HAP-1 (cell line): ENCODE results near the gene GALNT18.

Experiments used
- DNase-seq, 2 experiments: peaks; one replicate each; pipeline ENCODE4 v3.0.0-alpha.2; 2016 to 2020; ENCODE audit warnings: low spot score in 2 of 2
- H3K27me3 ChIP-seq: fragments of 250-450 bp; sonication (Bioruptor Pico); 2 replicates; pipeline ENCODE4 v1.5.1; 2020; ENCODE audit warnings: low read depth, mild to moderate bottlenecking, moderate library complexity
- H3K36me3 ChIP-seq: fragments of 250-450 bp; sonication (Bioruptor Pico); replicated peaks from 2 replicates; pipeline ENCODE4 v1.5.1; 2020; ENCODE audit warnings: mild to moderate bottlenecking
- H3K4me1 ChIP-seq: fragments of 250-450 bp; sonication (Bioruptor Pico); 2 replicates; pipeline ENCODE4 v1.5.1; 2020; ENCODE audit warnings: mild to moderate bottlenecking
- H3K4me3 ChIP-seq: fragments of 250-450 bp; sonication (Bioruptor Pico); 2 replicates; pipeline ENCODE4 v1.5.1; 2020; ENCODE audit warnings: mild to moderate bottlenecking, moderate library complexity
- H3K9me3 ChIP-seq: fragments of 250-450 bp; sonication (Bioruptor Pico); 2 replicates; pipeline ENCODE4 v1.5.1; 2020; ENCODE audit warnings: mild to moderate bottlenecking, moderate library complexity
- in situ Hi-C: fragments of 300-500 bp; cut with MboI; formaldehyde crosslinking; loops from 3 replicates; pipeline ENCODE4 v1.14.3; 2020; ENCODE audit warnings: low sequenced_read_pairs, inconsistent platforms, mixed read lengths

Gene GALNT18

GRCh38 chr11:11641581-11641980 is 19.8 kb upstream of the GALNT18 start:
- peaks cover 2% of the 10 kb centered on the region; the same call in 1 of the 2 replicates for H3K27me3 ChIP-seq
- in situ Hi-C loops = no loop called here
- no peak for DNase-seq

DNA sequence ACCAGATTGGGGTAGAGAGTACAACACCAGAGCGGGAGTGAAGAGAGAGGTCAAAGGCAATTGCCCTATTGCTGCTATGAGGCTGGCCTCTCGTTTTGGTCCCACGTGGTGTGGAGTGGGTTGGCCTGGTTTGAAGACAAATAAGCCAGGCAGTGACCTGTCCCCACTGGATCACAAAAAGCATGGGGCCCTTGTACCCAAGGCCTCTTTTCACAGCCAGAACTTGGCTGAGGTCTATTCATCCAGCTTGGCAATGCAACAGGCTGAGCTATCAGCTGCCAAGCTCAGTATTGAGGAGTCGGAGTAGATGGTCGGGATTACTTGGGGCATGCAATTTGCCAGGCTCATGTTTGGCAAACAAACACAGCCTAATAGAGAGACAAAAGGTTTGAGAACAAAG is 19.2 kb upstream of the GALNT18 start:
- in situ Hi-C loops = no loop called here
- Histone ChIP-seq H3K27me3 (peaks cover 2% of the 10 kb centered on the region; the same call in 1 of the 2 replicates), H3K4me1 (no peaks in the 10 kb centered on the region), H3K4me3 (no peak overlapping the region), H3K36me3 (no peaks in the 10 kb centered on the region), H3K9me3 (no peaks in the 10 kb centered on the region)
- no peak for DNase-seq

More at GRCh38 chr11:11641581-11641980, 19.8 kb upstream of the GALNT18 start:
- H3K9me3 ChIP-seq = no peaks in the 10 kb centered on the region
- no peaks in the 10 kb centered on the region for H3K36me3 ChIP-seq
- H3K4me3 ChIP-seq = no peak overlapping the region
- H3K4me1 ChIP-seq = no peaks in the 10 kb centered on the region

- H3K4me1 ChIP-seq = no peaks in the 10 kb centered on the region
- no peaks in the 10 kb centered on the region for H3K36me3 ChIP-seq
- no peak overlapping the region for H3K4me3 ChIP-seq
- in situ Hi-C loops = no loop called here
- DNase-seq = no peak
- no peaks in the 10 kb centered on the region for H3K9me3 ChIP-seq
- H3K27me3 ChIP-seq = peaks cover 4% of the 10 kb centered on the region; the same call in 1 of the 2 replicates
These were observed 18.3 kb upstream of the GALNT18 start for GRCh38 chr11:11640152-11640551.

DNA sequence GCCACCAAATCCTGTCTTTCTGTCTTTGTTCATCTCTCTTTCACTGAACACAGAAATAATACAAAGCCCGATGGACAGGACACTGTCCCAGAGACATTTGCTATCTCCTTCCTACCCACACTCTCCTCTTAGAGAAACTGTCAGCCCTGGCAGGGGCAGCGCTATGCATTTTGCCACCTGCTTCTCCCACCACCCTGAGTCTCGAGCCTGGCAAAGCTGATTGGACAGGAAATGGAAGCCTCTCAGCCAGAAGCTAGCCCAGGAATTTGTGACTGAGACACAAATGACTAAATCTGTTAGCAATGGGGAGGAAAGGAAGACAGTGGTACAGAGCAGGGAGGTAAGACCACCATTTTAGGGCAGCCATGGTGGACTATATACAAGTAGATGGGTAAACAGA is 14.9 kb upstream of the GALNT18 start:
- peaks cover 11% of the 10 kb centered on the region; the same call in 1 of the 2 replicates for H3K27me3 ChIP-seq
- in situ Hi-C loops = no loop called here
- DNase-seq = no peak

GRCh38 chr11:11635443-11635842 is 13.6 kb upstream of the GALNT18 start:
- DNase-seq = no peak
- Histone ChIP-seq H3K4me1 (no peaks in the 10 kb centered on the region), H3K9me3 (no peaks in the 10 kb centered on the region), H3K4me3 (no peak overlapping the region), H3K36me3 (no peaks in the 10 kb centered on the region), H3K27me3 (peaks cover 11% of the 10 kb centered on the region; the same call in 1 of the 2 replicates)
- in situ Hi-C loops = no loop called here

More for the DNA sequence above, 14.9 kb upstream of the GALNT18 start:
- Histone ChIP-seq H3K4me3 (no peak overlapping the region), H3K9me3 (no peaks in the 10 kb centered on the region), H3K36me3 (no peaks in the 10 kb centered on the region), H3K4me1 (no peaks in the 10 kb centered on the region)

DNA sequence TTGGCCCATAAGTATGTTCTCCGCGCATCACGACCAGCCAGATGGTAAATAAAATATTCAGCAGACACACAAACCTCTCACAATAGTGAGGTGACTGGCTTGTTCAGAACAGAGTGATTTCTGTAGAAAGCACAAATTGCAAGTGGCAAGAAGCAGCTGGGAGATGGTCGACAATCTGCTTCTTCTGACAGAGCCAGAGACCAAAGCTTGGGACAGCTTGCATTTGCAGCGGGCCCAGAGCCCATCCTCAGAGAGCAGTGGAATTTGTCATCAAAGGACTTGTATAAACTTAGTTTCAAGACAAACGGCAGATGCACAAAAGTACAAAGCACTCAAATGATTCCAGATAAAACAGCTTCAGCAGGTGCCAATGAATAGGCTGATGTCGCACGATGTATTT is 7.6 kb upstream of the GALNT18 start:
- no peaks in the 10 kb centered on the region for H3K9me3 ChIP-seq
- in situ Hi-C loops = no loop called here
- peaks cover 6% of the 10 kb centered on the region; the same call in 1 of the 2 replicates for H3K27me3 ChIP-seq
- no peak for DNase-seq
- H3K36me3 ChIP-seq = no peaks in the 10 kb centered on the region
- H3K4me1 ChIP-seq = peaks cover 5% of the 10 kb centered on the region
- no peak overlapping the region for H3K4me3 ChIP-seq

DNA sequence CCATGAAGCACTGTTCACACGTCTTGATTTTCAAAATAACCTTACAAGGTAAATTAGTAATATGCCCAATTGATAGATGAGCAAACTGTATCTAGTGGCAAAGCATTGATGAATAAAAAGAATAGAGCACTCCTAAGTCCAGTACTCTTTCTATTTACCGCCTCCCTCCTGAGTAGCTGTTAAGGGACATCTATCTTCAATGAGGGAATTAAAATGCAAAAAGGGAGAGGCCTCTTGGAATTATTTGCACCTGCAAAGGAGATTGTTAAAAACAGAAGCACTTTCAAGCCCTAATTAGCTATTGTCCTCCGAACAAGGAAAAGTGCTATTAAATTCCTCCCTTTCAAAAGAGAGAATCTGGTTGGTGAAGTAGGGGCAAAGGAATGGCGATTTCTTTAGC is 6.8 kb upstream of the GALNT18 start:
- Histone ChIP-seq H3K4me1 (peaks cover 5% of the 10 kb centered on the region), H3K4me3 (no peak overlapping the region), H3K27me3 (peaks cover 2% of the 10 kb centered on the region; the same call in 1 of the 2 replicates), H3K36me3 (no peaks in the 10 kb centered on the region), H3K9me3 (no peaks in the 10 kb centered on the region)
- DNase-seq = peak in 1 of 2 experiments; percentile 40
- in situ Hi-C loops = no loop called here

DNA sequence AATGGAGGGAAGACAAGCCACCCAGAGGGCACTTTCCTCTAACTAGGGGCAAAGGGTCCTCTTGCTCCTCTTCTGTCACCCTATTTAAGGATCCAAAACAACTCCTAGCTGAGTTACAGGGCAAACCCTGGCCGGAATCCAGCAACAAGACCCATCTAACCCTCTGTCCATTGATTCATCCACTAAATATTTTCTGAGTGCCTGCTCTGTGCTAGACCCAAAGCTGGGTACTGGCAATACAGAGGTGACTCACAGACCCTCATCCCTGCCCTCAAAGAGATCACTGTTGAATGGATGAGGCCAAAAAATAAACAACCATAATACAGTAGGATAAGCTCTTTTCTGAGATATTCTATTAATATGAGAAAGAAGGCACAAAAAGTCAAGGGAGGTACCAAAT is 4.3 kb upstream of the GALNT18 start:
- Histone ChIP-seq H3K4me3 (no peak overlapping the region), H3K9me3 (no peaks in the 10 kb centered on the region), H3K27me3 (no peaks in the 10 kb centered on the region; the same call in 1 of the 2 replicates), H3K36me3 (no peaks in the 10 kb centered on the region), H3K4me1 (peaks cover 5% of the 10 kb centered on the region)
- no peak for DNase-seq
- in situ Hi-C loops = no loop called here

DNA sequence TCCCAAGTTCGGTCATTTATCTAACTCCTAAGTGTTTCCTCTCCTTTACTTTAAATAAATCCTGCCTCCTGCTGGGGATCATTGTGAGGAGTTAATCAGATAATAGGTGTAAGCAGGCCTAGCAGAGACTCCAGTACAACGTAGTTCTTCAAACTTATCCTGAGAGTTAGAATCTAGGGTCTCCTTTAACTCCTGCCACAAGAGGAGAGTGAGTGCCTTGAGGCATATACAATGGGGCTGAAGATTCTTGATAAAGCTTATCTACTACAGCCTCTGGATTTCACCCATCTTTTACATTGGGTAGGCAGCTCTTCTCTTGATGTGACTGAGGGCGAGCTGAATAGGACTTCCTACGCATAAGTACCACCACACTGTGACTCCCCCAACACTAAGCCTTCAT is 3.1 kb upstream of the GALNT18 start:
- Histone ChIP-seq H3K9me3 (no peaks in the 10 kb centered on the region), H3K4me1 (peaks cover 6% of the 10 kb centered on the region), H3K36me3 (no peaks in the 10 kb centered on the region), H3K27me3 (no peaks in the 10 kb centered on the region; the same call in 1 of the 2 replicates), H3K4me3 (no peak overlapping the region)
- no peak for DNase-seq
- in situ Hi-C loops = no loop called here

- no peak for DNase-seq
- H3K4me1 ChIP-seq = peaks cover 13% of the 10 kb centered on the region
- no peaks in the 10 kb centered on the region for H3K36me3 ChIP-seq
- in situ Hi-C loops = no loop called here
- no peaks in the 10 kb centered on the region; the same call in 1 of the 2 replicates for H3K27me3 ChIP-seq
- H3K4me3 ChIP-seq = no peak overlapping the region
- no peaks in the 10 kb centered on the region for H3K9me3 ChIP-seq
These were observed 2.4 kb upstream of the GALNT18 start for GRCh38 chr11:11624204-11624603.

DNA sequence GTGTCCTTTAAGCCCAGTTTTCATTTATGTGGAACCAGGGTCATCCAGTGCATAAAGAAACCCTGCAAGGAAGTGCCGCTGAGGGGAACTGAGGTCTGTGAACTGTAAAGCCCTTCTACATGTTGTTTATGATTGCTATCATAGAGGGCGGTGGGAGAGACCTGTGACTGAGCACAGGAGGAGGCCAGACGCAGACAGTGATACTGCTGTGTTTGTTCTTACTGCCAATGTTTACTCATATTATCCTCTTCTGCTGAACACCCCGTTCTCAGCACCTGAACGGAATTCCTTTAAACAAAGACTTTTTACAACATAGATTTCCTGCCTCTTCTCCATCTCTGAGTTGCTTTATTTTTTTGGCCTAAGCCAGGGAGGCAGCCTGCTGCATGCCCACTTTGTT is 967 bp upstream of the GALNT18 start:
- H3K9me3 ChIP-seq = no peaks in the 10 kb centered on the region
- H3K36me3 ChIP-seq = no peaks in the 10 kb centered on the region
- DNase-seq = no peak
- H3K27me3 ChIP-seq = no peaks in the 10 kb centered on the region
- H3K4me1 ChIP-seq = peaks cover 11% of the 10 kb centered on the region
- in situ Hi-C loops = no loop called here
- H3K4me3 ChIP-seq = no peak overlapping the region

DNA sequence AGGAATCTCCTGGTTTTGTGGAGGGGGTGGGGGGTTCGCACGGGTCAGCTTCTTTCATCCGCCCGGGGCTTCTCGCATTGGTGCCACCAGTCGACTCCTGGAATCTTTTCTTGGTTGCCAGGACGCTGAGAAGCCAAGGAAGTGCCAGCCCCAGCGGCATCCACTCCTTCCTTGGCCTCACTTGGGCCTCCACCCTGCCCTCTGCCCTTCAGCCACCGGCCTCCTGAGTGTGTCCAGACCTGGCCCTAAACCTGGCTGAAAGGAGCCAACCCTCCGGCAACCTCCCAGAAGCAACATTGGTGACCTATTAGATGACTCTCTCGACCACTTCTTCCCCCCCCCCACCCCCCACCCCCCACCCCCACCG is 518 bp upstream of the GALNT18 start:
- H3K27me3 ChIP-seq = no peaks in the 10 kb centered on the region
- no peaks in the 10 kb centered on the region for H3K36me3 ChIP-seq
- in situ Hi-C loops = no loop called here
- H3K4me1 ChIP-seq = peaks cover 11% of the 10 kb centered on the region
- H3K9me3 ChIP-seq = no peaks in the 10 kb centered on the region
- DNase-seq = no peak
- peak overlapping the region; percentile 68 for H3K4me3 ChIP-seq

DNA sequence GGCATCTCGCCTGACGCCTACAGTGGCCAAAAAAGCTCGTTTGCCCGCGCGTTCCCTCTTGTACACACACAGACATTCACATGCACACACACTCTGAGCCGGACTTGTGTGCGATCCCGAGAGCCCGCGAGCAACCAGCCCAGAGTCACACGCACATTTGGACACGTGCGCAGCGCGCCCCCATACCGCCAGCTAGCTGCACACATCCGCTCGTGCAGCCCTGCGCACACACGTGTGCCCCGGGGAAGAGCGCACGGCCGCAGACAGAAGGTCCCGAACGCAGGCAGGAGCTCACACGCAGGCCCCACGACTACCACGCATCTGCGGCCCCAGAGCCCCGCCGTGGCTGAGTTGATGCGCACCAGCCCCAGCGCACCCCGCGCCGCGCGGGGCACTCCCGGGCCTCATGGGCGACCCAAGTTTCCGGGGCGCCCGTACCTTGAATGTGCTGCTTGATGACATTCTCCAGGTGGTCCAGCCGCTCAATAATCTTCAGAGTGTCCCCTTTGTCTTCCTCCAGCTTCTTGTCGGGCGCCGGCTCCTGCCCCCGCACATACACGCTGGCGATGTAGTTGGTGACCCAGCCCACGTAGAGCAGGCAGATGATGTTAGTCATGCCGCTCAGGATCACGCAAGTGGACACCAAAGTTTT is 758 bp downstream of the GALNT18 start:
- peaks cover 18% of the 10 kb centered on the region for H3K4me1 ChIP-seq
- no peaks in the 10 kb centered on the region for H3K27me3 ChIP-seq
- H3K9me3 ChIP-seq = no peaks in the 10 kb centered on the region
- DNase-seq = peak; percentile 14 to 58
- in situ Hi-C loops = no loop called here
- peak overlapping the region; percentile 68 for H3K4me3 ChIP-seq
- H3K36me3 ChIP-seq = no peaks in the 10 kb centered on the region

DNA sequence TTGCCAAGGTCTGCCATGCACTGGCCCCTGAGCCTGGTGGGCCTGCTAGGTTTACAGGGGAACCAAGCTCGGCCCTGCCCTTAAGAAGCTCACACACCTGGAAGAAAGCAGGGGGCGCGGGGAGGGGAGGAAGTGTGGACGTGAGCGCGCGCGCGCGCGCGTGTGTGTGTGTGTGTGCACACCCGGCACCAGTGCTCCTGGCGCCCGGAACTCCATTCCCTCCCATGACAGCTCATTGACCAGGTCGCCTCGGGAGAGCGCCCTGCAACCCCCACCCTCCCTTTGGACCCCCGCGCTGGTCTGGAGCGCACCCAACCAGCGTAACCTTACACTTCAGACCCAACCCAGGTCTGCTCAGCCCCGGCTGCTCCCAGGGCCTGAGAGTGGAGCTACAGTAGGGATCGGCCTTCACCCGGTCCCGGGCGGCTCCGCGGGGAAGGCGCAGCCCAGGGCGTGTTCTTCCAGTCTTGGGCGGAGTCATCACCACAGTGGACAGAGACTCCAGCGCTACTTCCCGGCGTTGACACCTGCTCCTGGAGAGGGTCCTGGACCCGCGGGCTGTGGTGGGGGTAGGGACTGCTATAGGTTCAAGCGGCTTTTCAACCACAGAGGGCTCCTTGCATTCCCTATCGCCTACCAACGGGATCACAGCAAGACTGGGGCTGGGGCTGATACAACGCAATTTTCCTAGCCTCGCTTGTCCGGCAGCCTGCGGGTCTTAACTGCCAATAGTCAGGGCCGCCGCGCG is 1.5 kb downstream of the GALNT18 start:
- H3K36me3 ChIP-seq = no peaks in the 10 kb centered on the region
- in situ Hi-C loops = no loop called here
- H3K9me3 ChIP-seq = no peaks in the 10 kb centered on the region
- peak overlapping the region; percentile 68 for H3K4me3 ChIP-seq
- DNase-seq = peak; percentile 52 to 81
- no peaks in the 10 kb centered on the region for H3K27me3 ChIP-seq
- H3K4me1 ChIP-seq = peaks cover 20% of the 10 kb centered on the region
